K562 (cell line): ENCODE measurements around the gene RAD1. TPM values are rescaled to one million over a fixed set of nuclear protein-coding genes. Genes with fewer than 3 reads are reported as not detected.

ENCODE experiments used
- ATAC-seq: fragments of 200-7000 bp; cut with Tn5 transposase; 3 replicates; pipeline ENCODE4 v1.9.1; 2020; ENCODE audit warnings: moderate library complexity
- BruUV-seq: library from RNA; stranded (reverse); fragments of 400-500 nt; replicated peaks from 2 replicates; lab custom pipeline; 2021; lab: Mats Ljungman, UMichigan
- CTCF ChIA-PET: fragments of 300-600 bp; formaldehyde crosslinking; extraction: SDS; loops from one replicate; lab custom pipeline; 2021; ENCODE audit warnings: low intra/inter-chr PET ratio; lab: Yijun Ruan, JAX
- POLR2A ChIA-PET: fragments of 300-600, 350-650 bp; sonication (Branson Sonifier 250); formaldehyde crosslinking; extraction: SDS; loops from one replicate; lab custom pipeline; 2021; ENCODE audit warnings: antibody characterized with exemption, inconsistent platforms; lab: Yijun Ruan, JAX
- DNase-seq, 4 experiments: peaks; one replicate each; pipeline versions ENCODE4 v3.0.0 to v3.0.0-alpha.2; 2011 to 2018; ENCODE audit warnings: low spot score in 3 of 4, mixed read lengths in 3 of 4; ENCODE audit errors: extremely low read depth in 1 of 4
- FAIRE-seq: peaks from 2 replicates; lab custom pipeline; 2011; peaks lifted over from hg19 to GRCh38; lab: Jason Lieb, UNC
- H2AFZ ChIP-seq: 2 replicates; pipeline ENCODE4 v1.6.0; 2011; ENCODE audit warnings: low read depth, low read length, control low read depth, inconsistent platforms
- H3K27ac ChIP-seq: fragments of 200-600 bp; 3 replicates; pipeline ENCODE4 v1.8.0; 2011; ENCODE audit warnings: low read depth, mild to moderate bottlenecking, control low read depth, inconsistent platforms, low read length, moderate library complexity, mixed read lengths; ENCODE audit errors: extremely low read depth
- H3K27me3 ChIP-seq, 2 experiments: fragments of 300-600 bp in 1 of 2; 2 replicates in 1 of 2; 3 replicates in 1 of 2; pipeline versions ENCODE4 v1.6.0 to v1.8.0; 2011; ENCODE audit warnings: inconsistent platforms in 2 of 2, low read length in 2 of 2, mild to moderate bottlenecking in 1 of 2, mixed read lengths in 1 of 2, moderate library complexity in 1 of 2; ENCODE audit not compliant: control insufficient read depth in 2 of 2, insufficient read depth in 2 of 2
- H3K36me3 ChIP-seq: fragments of 300-600 bp; 3 replicates; pipeline ENCODE4 v1.8.0; 2011; ENCODE audit warnings: mild to moderate bottlenecking, low read length, inconsistent platforms; ENCODE audit not compliant: control insufficient read depth, insufficient read depth
- H3K4me1 ChIP-seq, 2 experiments: fragments of 200-600 bp in 1 of 2; replicated peaks in 1 of 2; 2 replicates in 1 of 2; 3 replicates in 1 of 2; pipeline versions ENCODE4 v1.5.1 to v1.8.0; 2011; ENCODE audit warnings: inconsistent platforms in 2 of 2, low read length in 2 of 2, mild to moderate bottlenecking in 1 of 2, mixed read lengths in 1 of 2, moderate library complexity in 1 of 2; ENCODE audit not compliant: control insufficient read depth in 2 of 2, insufficient read depth in 2 of 2
- H3K4me2 ChIP-seq: 2 replicates; pipeline ENCODE4 v1.6.1; 2011; ENCODE audit warnings: low read length, control low read depth, inconsistent platforms, mixed read lengths; ENCODE audit not compliant: insufficient read depth
- H3K4me3 ChIP-seq: fragments of 200-600 bp; sonication (generic), shearing (Covaris generic); 2 replicates; pipeline ENCODE4 v1.5.1; 2016; ENCODE audit warnings: control low read depth, inconsistent platforms
- H3K79me2 ChIP-seq: fragments of 200-600 bp; 3 replicates; pipeline ENCODE4 v1.8.0; 2011; ENCODE audit warnings: low read length, inconsistent platforms; ENCODE audit not compliant: control insufficient read depth, insufficient read depth
- H3K9ac ChIP-seq, 2 experiments: 2 replicates each; pipeline versions ENCODE4 v1.6.0 to v1.6.1; 2011; ENCODE audit warnings: low read depth in 2 of 2, low read length in 2 of 2, control low read depth in 1 of 2, inconsistent platforms in 1 of 2, mild to moderate bottlenecking in 1 of 2, mixed read lengths in 1 of 2; ENCODE audit not compliant: insufficient read depth in 1 of 2
- H3K9me1 ChIP-seq: one replicate; pipeline ENCODE4 v1.6.0; 2011; ENCODE audit warnings: inconsistent platforms, mild to moderate bottlenecking, low read length, moderate library complexity; ENCODE audit not compliant: control insufficient read depth, insufficient read depth
- H3K9me3 ChIP-seq: replicated peaks from 2 replicates; pipeline ENCODE4 v1.5.1; 2011; ENCODE audit warnings: low read depth, low read length, inconsistent platforms; ENCODE audit not compliant: control insufficient read depth, insufficient read depth
- H4K20me1 ChIP-seq: replicated peaks from 2 replicates; pipeline ENCODE4 v1.6.1; 2011; ENCODE audit warnings: low read length, inconsistent platforms, mixed read lengths; ENCODE audit not compliant: control insufficient read depth, insufficient read depth
- FOXJ3 ChIP-seq: sonication (generic); formaldehyde crosslinking; IDR thresholded peaks from 2 replicates; pipeline ENCODE4 v1.4.0; 2020; ENCODE audit warnings: mild to moderate bottlenecking, missing genetic modification reagents
- TCF7L2 ChIP-seq: fragments of 150-350 bp; IDR thresholded peaks from 2 replicates; pipeline ENCODE4 v1.6.1; 2016; ENCODE audit warnings: low read depth, mild to moderate bottlenecking, low read length, moderate library complexity
- USF1 ChIP-seq: sonication (generic); formaldehyde crosslinking; IDR thresholded peaks from 2 replicates; pipeline ENCODE4 v1.9.0; 2022; ENCODE audit warnings: mild to moderate bottlenecking, missing genetic modification reagents
- ZBTB26 ChIP-seq: fragments of 450-650 bp; formaldehyde crosslinking; IDR thresholded peaks from 2 replicates; pipeline ENCODE4 v1.4.0; 2022; ENCODE audit warnings: missing genetic modification characterization
- ZKSCAN3 ChIP-seq: fragments of 250-450 bp; sonication (Bioruptor Pico); IDR thresholded peaks from 2 replicates; pipeline ENCODE4 v1.4.0; 2020
- ZNF316 ChIP-seq: fragments of 450-650 bp; IDR thresholded peaks from 2 replicates; pipeline ENCODE4 v1.6.1; 2016
- ZNF407 ChIP-seq: fragments of 450-650 bp; IDR thresholded peaks from 2 replicates; pipeline ENCODE4 v1.6.1; 2016; ENCODE audit warnings: low read depth
- WGBS: fragments of 100-300 bp; shearing (Covaris generic); methylation state at CpG from one replicate; pipeline ENCODE4 v1.1.6; 2016; ENCODE audit warnings: low coverage, mixed read lengths; ENCODE audit not compliant: insufficient coverage; ENCODE audit errors: missing lambda C conversion rate; 5-methylcytosine and 5-hydroxymethylcytosine counted together
- in situ Hi-C: fragments of 300-500 bp; cut with MboI; formaldehyde crosslinking; loops from 4 replicates; pipeline ENCODE4 v1.15.0; 2018; ENCODE audit warnings: inconsistent platforms, mixed read lengths
- intact Hi-C: fragments of 100-400 bp; cut with micrococcal nuclease; formaldehyde crosslinking; loops from 2 replicates; pipeline ENCODE4 v1.14.2; 2022
- polyA plus RNA-seq, 8 experiments: library from polyadenylated mRNA; depleted of rRNA in 4 of 8; stranded (reverse) in 5 of 8; unstranded in 3 of 8; fragments of >200 nt; fragmentation: Nextera tagmentation in 2 of 8; fragmentation: Illumina TruSeq in 1 of 8; extraction: Ambion mirVana in 2 of 8; extraction: Trizol in 1 of 8; gene quantifications; 2 replicates each; pipeline versions ENCODE4 v1.2.1 to v1.2.3, GENCODE V29; 2011 to 2014; ENCODE audit warnings: inconsistent platforms in 1 of 8, missing spikeins in 1 of 8
- total RNA-seq, 7 experiments: library from RNA; depleted of rRNA in 6 of 7; stranded (reverse); fragments of >200 nt in 6 of 7; fragmentation: Illumina TruSeq in 2 of 7; extraction: Trizol in 2 of 7; gene quantifications; 2 replicates each; pipeline versions ENCODE4 v1.2.1 to v1.2.3, GENCODE V29; 2011 to 2021; ENCODE audit warnings: low replicate concordance in 1 of 7

Gene RAD1
- total and polyA plus RNA-seq, 9 of the 15 experiments (the other 6 are each of a cell fraction or from before 2014, with no cell fraction given): 44.5 to 148 (median 60.8) TPM

DNA sequence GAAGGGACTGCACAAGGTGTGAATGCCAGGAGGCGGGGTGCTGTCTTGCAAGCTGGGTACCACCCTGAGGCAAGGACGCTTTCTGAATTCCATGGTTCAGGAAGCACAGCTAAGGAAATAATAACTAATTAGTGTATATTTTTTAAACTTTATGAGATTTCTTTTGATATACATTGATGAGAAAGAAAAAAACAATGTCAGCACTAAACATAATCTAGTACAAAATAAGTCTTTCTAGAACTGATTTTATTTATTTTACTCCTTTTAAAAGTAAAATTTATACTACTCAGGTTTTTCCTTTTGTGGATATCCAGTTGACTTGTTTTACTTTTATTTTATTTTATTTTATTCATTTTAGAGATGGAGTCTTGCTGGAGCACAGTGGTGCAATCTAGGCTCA lies 17.6 kb upstream of the RAD1 start:
- in situ Hi-C loops: no loop called here

More for the DNA sequence above, 17.6 kb upstream of the RAD1 start:
- FAIRE-seq (no peak), DNase-seq (no peak), ATAC-seq (no peak)
- H3K36me3 ChIP-seq: peaks cover 63% of the 10 kb centered on the region
- H3K4me3 ChIP-seq: no peak overlapping the region
- peaks cover 9 to 18% of the 10 kb centered on the region in 2 experiments; a peak in 4 of 5 replicates for H3K4me1 ChIP-seq
- no peak overlapping the region for H3K9ac ChIP-seq
- POLR2A ChIA-PET: interaction anchor here (1.0 to 2.2 kb wide), 5 partner anchors 8 to 18 kb away, joined by 3 to 6 read pairs (median 5); partner anchors contain the start of genes BRIX1 and RAD1
- BruUV-seq: no TSS peak
- peaks cover 60% of the 10 kb centered on the region for H3K79me2 ChIP-seq
- H2AFZ ChIP-seq: no peak overlapping the region
- H3K9me1 ChIP-seq: no peaks in the 10 kb centered on the region
- H3K9me3 ChIP-seq: no peaks in the 10 kb centered on the region
- no peaks in the 10 kb centered on the region for H3K27me3 ChIP-seq
- no peak overlapping the region for H3K4me2 ChIP-seq
- H3K27ac ChIP-seq: no peak overlapping the region
- CTCF ChIA-PET: no interaction called here
- intact Hi-C loops: no loop called here
- no peaks in the 10 kb centered on the region for H4K20me1 ChIP-seq
- no peak for TF ChIP-seq ZBTB26 (CRISPR knock-in tag)
- no peak for TF ChIP-seq ZKSCAN3 (CRISPR knock-in tag)
- peak; percentile 86 for TF ChIP-seq ZNF316
- TF ChIP-seq FOXJ3 (CRISPR knock-in tag): no peak
- no peak for TF ChIP-seq TCF7L2
- no peak for TF ChIP-seq ZNF407
- TF ChIP-seq USF1: no peak
- WGBS: 96% methylated on average over 2 of the region's 2 CpGs
